Measurements from ENCODE around the gene ATP10D. TPM values are rescaled to one million over a fixed set of nuclear protein-coding genes. Genes with fewer than 3 reads are reported as not detected.
A peak's percentile ranks its signal among the peaks of the same experiment; 100 is the strongest.

ATP10D gene
- total RNA-seq, 1 experiment from 2014 or later: 13.8 TPM

- H3K27me3 Mint-ChIP-seq (ENCODE audit: unreplicated experiment): no peaks in the 10 kb centered on the region
- CTCF ChIA-PET: interaction anchor here (0.7 to 1.5 kb wide), 3 partner anchors 9 to 193 kb away, joined by 3 to 12 read pairs (median 3); partner anchors contain the start of gene ATP10D
- no peak for TF ChIP-seq CTCF (IDR thresholded peaks at IDR 0.05; ENCODE audit: unreplicated experiment)
- peak overlapping the region; percentile 84 for H3K4me3 Mint-ChIP-seq (ENCODE audit: low read depth, unreplicated experiment)
- peaks cover 11% of the 10 kb centered on the region for H3K36me3 Mint-ChIP-seq (ENCODE audit: insufficient read depth, unreplicated experiment)
- DNase-seq: no peak
- intact Hi-C loops (cut with micrococcal nuclease; ENCODE audit: unreplicated experiment): no loop called here
- peaks cover 18% of the 10 kb centered on the region for H3K4me1 Mint-ChIP-seq (ENCODE audit: low read depth, unreplicated experiment)
- TSS peak; percentile 32 for BruUV-seq (replicated peaks)
- no peaks in the 10 kb centered on the region for H3K9me3 Mint-ChIP-seq (ENCODE audit: low read depth, unreplicated experiment)
- H3K27ac Mint-ChIP-seq (ENCODE audit: unreplicated experiment): peak overlapping the region; percentile 33
Observed at GRCh38 chr4:47462799-47463234, 22.3 kb upstream of the ATP10D start.

GRCh38 chr4:47463235-47463956, 21.7 kb upstream of the ATP10D start, which contains the start of gene COMMD8:
TSS of gene COMMD8 (minus strand) at chr4:47463702. CDS start at chr4:47463651, 51 bp downstream.
- H3K9me3 Mint-ChIP-seq (ENCODE audit: low read depth, unreplicated experiment): no peaks in the 10 kb centered on the region

GRCh38 chr4:47465004-47465403, 20.1 kb upstream of the ATP10D start:
- H3K4me1 Mint-ChIP-seq (ENCODE audit: low read depth, unreplicated experiment): peaks cover 29% of the 10 kb centered on the region
- no peak overlapping the region for H3K4me3 Mint-ChIP-seq (ENCODE audit: low read depth, unreplicated experiment)
- intact Hi-C loops (cut with micrococcal nuclease; ENCODE audit: unreplicated experiment): no loop called here
- TF ChIP-seq CTCF (IDR thresholded peaks at IDR 0.05; ENCODE audit: unreplicated experiment): no peak
- H3K27me3 Mint-ChIP-seq (ENCODE audit: unreplicated experiment): no peaks in the 10 kb centered on the region
- BruUV-seq (replicated peaks): no TSS peak
- H3K9me3 Mint-ChIP-seq (ENCODE audit: low read depth, unreplicated experiment): no peaks in the 10 kb centered on the region
- no peak for DNase-seq
- peaks cover 11% of the 10 kb centered on the region for H3K36me3 Mint-ChIP-seq (ENCODE audit: insufficient read depth, unreplicated experiment)
- CTCF ChIA-PET: no interaction called here
- no peak overlapping the region for H3K27ac Mint-ChIP-seq (ENCODE audit: unreplicated experiment)

More at GRCh38 chr4:47463235-47463956, 21.7 kb upstream of the ATP10D start, which contains the start of gene COMMD8:
- intact Hi-C loops (cut with micrococcal nuclease; ENCODE audit: unreplicated experiment): no loop called here
- TF ChIP-seq CTCF (IDR thresholded peaks at IDR 0.05; ENCODE audit: unreplicated experiment): no peak
- no TSS peak for BruUV-seq (replicated peaks)
- CTCF ChIA-PET: interaction anchor here (0.7 to 1.5 kb wide), 3 partner anchors 8 to 193 kb away, joined by 3 to 12 read pairs (median 3); partner anchors contain the start of gene ATP10D
- Mint-ChIP-seq H3K36me3 (ENCODE audit: insufficient read depth, unreplicated experiment) (peaks cover 11% of the 10 kb centered on the region), H3K4me1 (ENCODE audit: low read depth, unreplicated experiment) (peaks cover 19% of the 10 kb centered on the region), H3K27ac (ENCODE audit: unreplicated experiment) (peak within 1 kb of the TSS; percentile 33), H3K27me3 (ENCODE audit: unreplicated experiment) (no peaks in the 10 kb centered on the region), H3K4me3 (ENCODE audit: low read depth, unreplicated experiment) (peak within 1 kb of the TSS; percentile 84)
- DNase-seq: peak; percentile 92

- BruUV-seq (replicated peaks): no TSS peak
- H3K9me3 Mint-ChIP-seq (ENCODE audit: low read depth, unreplicated experiment): no peaks in the 10 kb centered on the region
- no peak for TF ChIP-seq CTCF (IDR thresholded peaks at IDR 0.05; ENCODE audit: unreplicated experiment)
- H3K27me3 Mint-ChIP-seq (ENCODE audit: unreplicated experiment): no peaks in the 10 kb centered on the region
- H3K4me1 Mint-ChIP-seq (ENCODE audit: low read depth, unreplicated experiment): peaks cover 27% of the 10 kb centered on the region
- CTCF ChIA-PET: no interaction called here
- H3K4me3 Mint-ChIP-seq (ENCODE audit: low read depth, unreplicated experiment): no peak overlapping the region
- H3K36me3 Mint-ChIP-seq (ENCODE audit: insufficient read depth, unreplicated experiment): peaks cover 11% of the 10 kb centered on the region
- no peak overlapping the region for H3K27ac Mint-ChIP-seq (ENCODE audit: unreplicated experiment)
- intact Hi-C loops (cut with micrococcal nuclease; ENCODE audit: unreplicated experiment): no loop called here
- DNase-seq: no peak
Observed at GRCh38 chr4:47466056-47466785, 18.9 kb upstream of the ATP10D start.

Measured in Calu3 (cell line).